Nucleus accumbens (tissue), 56 donors: ENCODE measurements around the gene RNF103.

Experiments used
- DNase-seq, 56 donors: peaks; one replicate each; lab custom pipeline; 2025; lab: John Stamatoyannopoulos, UW

Gene RNF103

GRCh38 chr2:86570059-86570458 is 53.6 kb downstream of the RNF103 start:
- DNase-seq: no peak

GRCh38 chr2:86566821-86567190 is 56.9 kb downstream of the RNF103 start:
- DNase-seq: no peak

- peak in 16 of 56 donors; percentile 3 to 36 (median 17) for DNase-seq
These were observed 57.4 kb downstream of the RNF103 start for GRCh38 chr2:86566158-86566820.

GRCh38 chr2:86563650-86564061 is 60.0 kb downstream of the RNF103 start:
- peak in 1 of 56 donors; percentile 10 for DNase-seq

- DNase-seq: peak; percentile 30 to 98 (median 93)
These were observed 60.6 kb downstream of the RNF103 start, which contains the start of gene CHMP3 for GRCh38 chr2:86562922-86563649. Gene CHMP3, minus strand, starts transcription at chr2:86563443. Its CDS starts 95 bp downstream, at chr2:86563348.

- no peak for DNase-seq
These were observed 61.2 kb downstream of the RNF103 start for GRCh38 chr2:86562485-86562921.

- no peak for DNase-seq
These were observed 65.8 kb downstream of the RNF103 start for GRCh38 chr2:86557836-86558235.

- no peak for DNase-seq
These were observed 67.2 kb downstream of the RNF103 start for GRCh38 chr2:86556508-86556907.
